NCI-H2196 (cell line): Measurements from ENCODE around the gene ATP6V1F.
A peak's percentile ranks its signal among the peaks of the same experiment; 100 is the strongest.

Experiments
- DNase-seq: peaks from one replicate; lab custom pipeline; 2025; ENCODE audit not compliant: unreplicated experiment; lab: John Stamatoyannopoulos, UW

Gene ATP6V1F

DNA sequence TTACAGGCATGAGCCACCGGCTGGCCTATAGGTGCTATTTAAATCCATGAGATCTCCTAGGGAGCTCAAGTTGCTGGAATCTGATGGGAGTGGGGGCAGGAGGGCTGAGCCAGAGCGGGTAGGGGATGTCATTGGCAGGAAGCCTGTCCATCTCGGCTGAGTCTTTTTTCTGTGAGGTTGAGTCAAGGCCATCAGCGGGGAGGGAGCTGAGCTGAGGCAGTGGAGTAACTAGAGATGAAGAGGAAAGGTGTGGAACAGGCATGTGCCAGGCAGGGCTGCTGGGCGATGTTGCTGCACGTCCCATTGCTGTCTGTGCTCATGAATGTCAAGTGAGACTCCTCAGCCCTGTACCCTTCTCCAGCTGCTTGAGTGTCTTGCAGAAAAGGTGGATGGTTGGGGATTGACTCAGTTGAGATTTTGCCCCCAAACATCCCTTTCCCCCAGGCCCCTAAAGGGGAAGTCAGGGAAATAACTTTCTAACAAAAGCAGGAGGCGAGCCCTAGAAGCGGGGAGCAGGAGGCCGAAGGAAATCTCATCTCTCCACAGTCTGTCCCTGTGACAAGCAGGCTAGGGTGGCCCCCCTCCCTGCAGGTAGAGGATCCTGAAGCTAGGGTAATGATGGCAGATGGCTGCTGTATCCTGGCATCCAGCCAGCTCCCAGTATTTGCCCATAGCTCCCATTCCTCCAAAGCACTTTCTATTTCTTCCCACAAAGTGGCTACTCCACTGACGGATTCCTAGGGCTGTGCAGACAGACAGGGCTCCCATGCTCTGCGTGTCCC is 5.4 kb downstream of the ATP6V1F start:
- DNase-seq, result peak; percentile 56

DNA sequence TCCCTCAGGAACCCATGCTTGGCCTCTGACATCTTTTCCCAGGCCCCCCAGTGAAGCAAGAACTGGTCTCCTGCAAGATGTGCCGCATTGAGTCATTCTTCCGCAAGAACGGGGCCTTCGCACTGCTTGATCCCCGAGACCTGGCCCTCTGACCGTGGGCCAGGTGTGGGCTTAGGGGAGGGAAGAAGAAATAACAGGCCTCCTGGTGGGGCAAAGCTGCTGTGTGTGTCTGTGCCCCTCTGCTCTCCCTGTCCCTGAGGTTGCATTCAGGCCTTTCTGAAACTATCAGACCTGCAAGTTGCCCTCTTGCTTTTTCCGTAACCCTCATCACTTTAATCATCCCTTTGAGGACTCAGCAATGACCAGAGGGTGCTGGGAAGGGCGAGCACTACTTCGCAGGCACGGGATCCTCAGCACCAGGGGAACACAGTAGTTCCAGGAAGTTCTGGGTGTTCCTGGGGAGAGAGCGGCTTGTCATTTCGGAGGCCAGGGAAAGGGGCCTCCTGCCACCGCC is 6.0 kb downstream of the ATP6V1F start:
- no peak for DNase-seq

DNA sequence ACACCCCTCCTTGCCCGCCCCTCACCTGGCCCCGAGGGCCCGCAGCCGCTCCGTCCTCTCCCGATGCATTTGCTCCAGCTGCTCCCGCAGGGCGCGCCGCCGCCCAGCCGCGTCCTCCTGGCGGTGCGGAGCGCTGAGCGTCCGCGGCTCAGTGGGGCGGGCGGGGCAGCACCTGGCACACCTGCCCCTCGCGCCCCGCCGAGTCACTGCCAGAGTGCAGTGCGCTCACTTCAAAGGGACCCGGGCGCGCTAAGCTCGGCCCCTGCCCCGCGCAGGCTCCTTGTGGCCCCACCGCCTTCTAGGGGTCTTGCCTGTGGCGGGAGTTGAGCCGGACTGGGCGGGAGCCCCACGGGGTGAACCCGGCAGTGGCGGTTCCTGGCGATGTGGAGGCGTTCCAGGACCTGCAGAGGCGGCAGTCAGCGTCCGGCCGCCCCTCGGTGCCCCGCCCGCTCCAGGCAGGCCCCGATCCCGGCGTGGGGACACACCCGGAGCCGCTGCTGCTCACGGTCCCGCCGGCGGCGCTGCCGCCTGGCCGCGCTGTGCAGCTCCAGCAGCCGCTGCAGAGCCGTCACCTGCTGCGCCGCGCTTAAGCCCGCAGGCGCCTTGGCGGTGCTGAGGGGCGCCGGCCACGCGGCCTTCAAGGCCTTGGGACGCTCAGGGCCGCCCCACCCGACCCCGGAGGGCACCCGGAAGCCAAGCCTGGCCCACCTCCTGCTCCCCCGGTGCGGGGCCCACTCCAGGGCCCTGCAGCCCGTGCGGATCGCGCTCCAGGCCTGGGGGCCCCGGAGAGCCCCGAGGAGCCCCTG is 6.7 kb downstream of the ATP6V1F start:
- peak; percentile 48 for DNase-seq

DNA sequence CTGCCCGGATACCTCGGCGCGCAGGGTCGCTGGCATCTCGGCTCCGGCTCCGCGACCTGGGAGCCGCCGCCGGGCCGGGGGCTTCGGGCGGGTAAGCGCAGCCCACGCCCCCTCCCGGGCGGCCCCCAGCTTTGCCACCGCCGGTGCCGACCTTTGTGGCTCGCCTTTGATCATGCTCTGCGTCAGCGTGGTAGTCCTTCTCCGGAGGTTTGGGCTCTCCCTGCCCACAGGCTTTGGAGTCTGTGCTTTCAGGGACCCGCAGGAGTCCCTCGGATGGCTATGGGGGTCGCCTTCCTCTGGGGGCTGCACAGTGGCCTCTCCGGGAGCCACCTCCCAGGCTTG is 7.3 kb downstream of the ATP6V1F start:
- no peak for DNase-seq

DNA sequence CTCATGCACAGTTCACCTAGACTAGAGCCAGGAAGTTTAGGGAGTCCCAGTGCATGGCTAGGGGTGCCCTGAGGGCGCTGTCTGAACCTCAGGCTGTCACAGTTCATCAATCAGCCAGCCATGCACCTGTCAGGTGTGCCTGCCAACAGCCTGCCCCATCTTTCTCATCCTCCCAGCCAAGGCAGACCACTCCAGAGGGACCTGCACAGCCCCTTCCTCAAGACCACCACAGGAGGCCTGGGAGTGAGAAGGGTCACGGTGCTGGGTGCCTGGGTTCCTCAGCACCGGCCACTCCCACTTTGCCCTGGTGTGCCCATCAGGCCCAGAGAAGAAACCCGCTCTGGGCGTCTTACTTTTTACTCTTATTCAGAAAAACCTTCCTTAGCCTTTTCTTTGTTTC is 8.4 kb downstream of the ATP6V1F start:
- DNase-seq, result no peak

DNA sequence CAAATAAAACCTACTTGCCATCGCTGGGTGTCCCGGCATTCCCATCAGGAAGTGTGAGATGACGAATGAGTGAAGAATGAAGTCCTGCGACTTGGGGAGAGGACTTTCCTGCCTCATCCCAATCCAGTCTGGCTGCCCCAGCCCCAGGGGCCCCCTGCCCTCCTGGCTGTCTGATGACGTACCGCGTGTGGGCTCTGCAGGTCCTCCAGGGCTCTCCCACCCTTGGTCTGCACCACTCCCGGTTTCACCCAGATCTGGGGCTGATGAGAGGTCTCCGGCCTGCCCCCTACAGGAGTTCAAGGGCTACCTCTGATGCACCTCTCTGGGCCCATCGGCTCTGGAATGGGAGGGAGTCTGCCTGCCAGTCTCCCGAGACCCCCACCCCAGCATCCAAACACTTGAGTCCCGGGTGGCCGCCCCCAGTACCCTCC is 9.8 kb downstream of the ATP6V1F start:
- no peak for DNase-seq

DNA sequence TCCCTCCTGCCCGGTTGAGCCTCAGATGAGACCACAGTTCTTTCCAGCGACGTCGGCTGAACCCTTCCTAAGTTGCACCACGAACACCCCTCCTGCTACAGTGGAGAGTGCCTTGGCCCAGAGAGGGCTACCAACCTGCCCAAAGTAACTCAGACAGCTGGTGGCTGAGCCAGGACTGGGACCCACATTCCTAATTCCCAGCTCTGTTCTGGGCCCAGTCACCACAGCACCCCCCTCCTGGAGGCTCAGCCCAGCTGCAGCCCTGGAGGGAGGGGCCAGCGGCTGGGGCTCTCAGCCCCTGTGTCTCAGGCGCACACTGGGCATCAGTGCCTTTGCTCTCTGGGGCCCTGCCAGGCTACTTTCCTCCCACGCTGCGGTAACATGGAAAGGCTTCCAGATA is 10.6 kb downstream of the ATP6V1F start:
- DNase-seq, result no peak

DNA sequence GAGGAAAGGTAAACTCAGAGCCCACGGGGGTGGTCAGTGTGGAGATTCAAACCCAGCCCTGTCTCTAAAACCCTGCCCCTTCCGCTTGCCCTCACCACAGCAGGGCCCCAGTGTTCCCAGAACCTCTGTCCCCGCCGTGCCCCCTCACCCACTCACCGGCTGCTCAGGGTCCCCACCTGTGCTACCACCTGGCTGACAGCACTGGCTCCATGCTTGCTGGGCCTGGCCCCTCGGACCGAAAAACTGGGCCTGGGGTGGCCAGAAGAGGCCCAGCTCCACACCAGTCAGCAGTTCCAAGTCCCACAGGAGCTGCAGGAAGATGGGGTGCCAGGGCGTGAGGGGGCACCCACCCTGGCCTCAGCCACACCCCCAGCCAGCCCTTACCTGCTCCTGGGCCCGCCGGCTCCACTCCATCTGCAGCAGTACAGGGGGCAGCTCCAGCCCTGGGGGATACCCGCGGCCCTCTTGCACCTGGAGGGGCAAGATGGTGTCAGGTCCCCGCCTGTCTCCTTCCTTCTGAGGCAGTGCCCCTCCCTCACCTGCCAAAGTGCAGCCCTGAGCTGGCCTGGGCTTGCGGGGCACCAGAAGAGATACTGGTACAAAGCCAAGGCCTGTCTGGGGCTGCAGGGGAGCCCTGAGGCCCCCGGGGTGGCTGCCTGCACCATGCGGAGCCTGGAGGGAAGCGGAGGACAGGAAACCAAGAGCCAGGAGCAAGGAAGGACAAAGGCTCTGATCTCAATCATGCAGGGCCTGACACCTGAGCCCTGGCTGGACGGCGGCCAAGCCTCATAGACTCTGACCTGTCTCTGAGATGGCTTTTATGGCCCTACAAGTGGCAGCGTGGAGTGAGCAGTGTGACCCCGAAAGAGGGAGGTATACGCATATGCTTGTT is 11.7 kb downstream of the ATP6V1F start:
- DNase-seq, result peak; percentile 72

DNA sequence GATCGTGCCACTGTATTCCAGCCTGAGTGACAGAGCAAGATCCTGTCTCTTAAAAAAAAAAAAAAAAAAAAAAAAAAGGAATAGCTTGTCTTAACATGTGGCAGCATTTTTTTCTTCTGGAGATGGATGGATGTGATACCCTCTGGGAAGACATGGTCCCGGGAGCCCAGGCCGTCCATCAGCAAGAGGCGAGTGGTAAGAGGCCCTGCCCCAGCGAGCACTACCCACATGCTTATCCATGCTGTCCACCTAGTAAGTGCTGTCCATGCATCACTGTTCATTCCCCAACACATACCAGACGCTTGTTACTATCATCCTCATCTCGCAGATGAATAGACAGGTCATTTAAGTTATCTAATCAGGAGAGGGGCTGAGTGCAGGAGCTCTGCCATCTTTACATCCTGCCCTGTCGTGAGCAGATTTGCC is 12.9 kb downstream of the ATP6V1F start:
- no peak for DNase-seq

DNA sequence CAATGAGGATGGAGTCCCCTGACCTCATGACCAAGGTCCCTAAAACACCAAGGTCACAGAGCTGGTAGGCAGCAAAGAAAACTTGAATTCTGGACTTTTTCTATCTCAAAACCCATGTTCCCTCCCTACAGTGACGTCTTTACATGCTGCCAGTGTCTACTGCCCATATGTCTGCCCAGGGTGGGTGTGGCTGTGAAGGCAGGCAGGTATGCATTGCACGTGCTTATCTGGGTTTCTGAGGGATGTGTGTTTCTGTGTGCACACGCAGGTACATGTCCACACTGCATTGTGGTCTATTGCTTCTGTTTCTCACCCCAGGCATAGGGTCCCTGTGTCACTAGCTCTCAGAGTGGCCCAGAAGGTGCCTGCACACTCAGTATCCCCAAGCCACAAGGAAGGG is 13.5 kb downstream of the ATP6V1F start:
- no peak for DNase-seq

DNA sequence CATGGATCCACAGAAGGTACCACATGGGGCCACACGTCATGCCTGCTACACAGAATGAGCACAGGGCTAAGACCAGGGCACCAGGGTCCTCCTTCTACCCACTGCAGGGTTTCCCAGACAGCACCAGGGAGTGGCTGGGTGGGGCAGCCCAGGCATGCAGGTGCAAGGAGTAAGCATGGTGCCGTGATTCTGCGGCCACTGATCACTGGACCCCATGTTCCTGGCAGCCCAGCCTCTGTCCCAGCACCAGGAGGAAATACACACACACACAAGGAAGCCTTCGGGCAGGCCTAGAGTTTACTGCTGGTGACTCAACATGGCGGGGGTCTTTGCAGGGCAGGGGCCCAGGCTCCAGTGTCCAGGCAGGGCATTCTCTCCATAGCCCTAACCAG is 13.9 kb downstream of the ATP6V1F start:
- DNase-seq, result no peak

DNA sequence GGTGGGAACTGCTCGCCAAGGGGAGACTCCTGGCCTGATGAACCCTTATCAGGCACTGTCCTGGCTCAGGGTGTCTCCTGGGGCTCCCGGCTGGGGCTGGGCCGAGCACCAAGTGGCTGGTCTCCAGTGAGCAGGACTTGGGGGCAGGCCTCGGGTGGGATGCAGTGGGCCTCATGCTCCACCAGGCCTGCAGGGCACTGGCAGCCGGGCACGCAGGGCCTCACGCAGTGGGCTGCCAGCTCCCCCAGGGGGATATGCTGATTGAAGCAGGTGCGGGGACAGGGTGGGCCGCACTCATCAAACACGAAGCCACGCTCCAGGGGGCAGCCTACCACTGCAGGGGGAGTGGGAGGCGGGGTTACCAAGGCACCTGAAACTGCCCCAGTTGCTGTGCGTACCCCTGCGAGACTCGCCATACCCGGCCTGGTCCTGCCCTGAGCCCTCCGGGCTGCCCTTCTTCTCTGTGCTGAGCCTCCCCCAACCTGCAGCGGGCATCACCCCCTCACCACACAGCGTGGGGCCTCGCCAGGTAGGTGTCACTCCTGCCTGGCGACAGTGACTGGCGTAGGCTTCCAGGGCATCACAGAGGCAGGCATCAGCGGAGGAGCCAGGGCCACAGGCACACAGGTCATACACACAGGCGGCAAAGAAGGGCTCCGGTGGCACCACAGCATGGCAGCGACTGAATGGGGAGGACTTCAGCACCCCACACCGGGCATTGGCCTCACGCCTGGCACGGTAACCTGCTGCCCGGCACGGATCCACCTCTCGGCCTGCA is 14.5 kb downstream of the ATP6V1F start:
- DNase-seq, result no peak

DNA sequence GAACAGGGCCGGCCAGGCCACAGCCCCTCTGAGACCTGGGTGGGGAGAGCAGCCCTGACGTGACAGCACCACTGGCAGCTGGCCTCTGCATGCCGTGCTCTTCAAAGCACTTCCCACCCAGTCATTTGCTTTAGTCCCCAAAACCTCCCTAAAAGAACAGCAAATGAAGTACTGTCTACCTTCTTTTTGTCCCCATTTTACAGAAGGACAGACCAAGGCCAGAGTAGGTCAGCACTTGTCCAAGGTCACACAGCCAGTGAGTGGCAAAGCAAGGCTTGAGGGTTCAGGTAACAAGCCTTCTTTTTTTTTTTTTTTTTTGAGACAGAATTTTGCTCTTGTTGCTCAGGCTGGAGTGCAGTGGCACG is 15.1 kb downstream of the ATP6V1F start:
- no peak for DNase-seq

DNA sequence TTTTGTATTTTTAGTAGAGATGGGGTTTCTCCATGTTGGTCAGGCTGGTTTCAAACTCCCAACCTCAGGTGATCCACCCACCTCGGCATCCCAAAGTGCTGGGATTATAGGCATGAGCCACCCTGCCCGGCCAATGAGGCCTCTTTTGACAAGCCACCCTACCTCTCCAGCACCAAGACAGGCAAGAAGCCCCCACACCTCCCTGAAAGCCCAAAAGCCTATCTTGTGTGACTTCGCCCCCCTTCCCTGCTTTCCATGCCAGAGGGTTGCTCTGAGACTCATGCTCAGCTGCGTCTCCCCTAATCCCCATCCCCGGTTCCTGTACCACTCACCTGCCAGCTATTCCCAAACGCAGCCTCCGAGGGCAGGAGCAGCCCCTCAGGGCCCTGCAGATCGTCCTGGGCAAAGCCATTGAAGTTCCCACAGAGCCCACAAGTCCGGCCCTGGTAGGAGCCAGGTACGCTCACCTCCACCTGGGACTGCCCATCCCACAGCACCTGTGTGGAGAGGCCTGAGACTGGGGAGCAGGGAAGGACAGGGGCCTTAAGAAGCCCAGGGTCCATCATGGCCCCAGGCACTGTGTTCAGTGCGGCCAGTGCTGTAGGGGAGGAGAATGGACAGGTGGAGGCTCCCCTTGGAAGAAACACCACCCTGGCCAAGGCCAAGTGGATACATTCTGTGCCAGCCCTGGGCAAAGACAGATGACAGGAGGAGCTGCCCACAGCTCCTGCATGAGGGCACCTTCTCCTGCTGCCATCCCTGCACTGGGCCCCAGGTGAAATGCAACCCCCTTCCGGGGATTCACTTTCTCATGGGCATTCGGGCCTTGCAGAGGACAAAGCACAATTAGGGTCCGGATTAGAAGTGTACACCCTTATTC is 15.8 kb downstream of the ATP6V1F start:
- no peak for DNase-seq

DNA sequence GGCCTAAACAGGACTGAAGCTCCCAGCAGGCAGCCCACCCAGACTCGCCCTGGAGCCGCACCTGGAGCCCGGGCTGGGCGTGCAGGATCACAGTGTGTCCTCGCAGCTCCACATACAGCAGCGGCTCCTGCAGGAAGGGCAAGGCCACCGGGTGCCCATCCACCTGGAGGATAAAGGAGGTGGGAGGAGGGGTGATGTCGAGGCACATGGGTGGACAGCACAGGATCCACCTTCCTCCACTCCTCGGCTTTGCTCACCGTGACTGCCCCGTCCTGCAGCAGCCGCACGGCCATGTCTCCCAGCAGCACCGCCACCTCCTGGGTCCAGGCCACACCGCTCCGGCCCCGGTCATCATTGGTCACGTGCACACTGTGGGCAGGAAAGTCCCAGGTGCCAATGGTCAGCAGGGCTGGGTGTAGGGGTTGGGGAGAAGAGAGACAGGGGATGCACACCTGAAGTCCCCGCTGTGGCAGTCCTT is 16.8 kb downstream of the ATP6V1F start:
- DNase-seq, result no peak

DNA sequence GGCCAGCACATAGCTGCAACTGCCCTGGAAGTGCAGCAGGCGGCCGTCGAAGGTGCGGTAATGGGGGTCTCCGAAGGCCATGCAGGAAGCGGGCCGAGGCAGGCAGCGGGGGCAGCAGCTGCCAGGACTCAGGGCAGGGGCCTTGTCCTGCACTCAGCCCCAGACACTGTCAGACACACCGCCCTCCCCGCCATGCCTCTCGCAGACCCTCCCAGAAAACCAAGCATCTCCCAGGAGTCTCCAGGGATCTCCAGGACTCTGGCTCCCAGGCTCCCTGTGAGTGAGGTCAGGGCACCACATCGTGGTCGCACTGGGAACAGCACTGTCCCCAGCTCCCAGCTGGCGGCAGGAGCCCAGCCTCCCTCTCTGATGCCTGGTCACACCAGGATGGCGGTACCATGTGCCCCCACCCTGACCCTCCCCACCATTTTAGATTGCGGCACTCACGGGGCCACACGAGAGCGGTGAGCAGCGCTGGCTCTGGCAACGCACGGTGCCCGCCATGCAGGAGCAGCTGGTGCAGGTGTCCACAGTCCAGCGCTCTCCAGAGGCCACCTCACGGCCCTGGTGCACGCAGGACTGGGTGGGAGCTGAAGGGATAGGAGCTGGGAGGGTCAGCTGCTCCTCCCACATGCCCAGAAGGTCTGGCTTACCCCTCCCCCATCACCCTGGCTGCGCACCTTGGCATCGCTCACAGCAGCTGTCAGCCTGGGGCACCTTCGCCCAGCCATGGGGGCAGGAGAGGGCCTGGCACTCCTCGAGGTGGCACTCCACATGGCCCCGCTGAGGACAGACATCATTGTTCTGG is 17.5 kb downstream of the ATP6V1F start:
- peak; percentile 81 for DNase-seq

DNA sequence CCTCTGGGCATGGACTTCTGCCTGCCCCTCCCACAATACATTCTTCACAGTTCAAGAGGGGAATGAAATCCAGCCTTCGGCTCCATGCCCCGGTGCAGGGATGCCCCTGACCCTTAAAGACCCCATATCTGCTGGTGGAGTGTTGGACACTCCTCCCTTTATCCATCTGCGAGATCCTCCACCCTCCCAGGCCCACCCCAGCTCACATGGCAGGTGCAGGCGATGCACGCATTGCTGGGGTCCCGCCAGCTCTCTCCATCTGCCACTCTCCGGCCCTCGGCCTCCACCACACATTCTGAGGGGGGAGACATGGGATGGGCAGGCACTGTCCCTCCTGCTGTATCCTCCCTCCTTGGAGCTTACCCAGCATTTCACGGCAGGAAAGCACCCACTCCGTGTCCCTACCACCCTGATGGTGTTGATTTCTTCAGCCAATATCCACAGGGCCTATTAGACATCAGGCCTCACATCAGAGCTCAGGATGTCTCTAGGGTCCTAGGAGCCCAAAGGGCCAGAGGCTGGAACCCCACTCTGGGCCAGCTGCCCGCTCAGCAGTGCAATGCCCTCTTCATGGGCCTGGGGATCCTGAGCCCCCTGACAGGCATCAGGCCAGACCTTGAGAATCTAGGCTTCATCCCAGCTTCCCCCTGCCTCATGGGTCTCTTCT is 18.3 kb downstream of the ATP6V1F start:
- no peak for DNase-seq

DNA sequence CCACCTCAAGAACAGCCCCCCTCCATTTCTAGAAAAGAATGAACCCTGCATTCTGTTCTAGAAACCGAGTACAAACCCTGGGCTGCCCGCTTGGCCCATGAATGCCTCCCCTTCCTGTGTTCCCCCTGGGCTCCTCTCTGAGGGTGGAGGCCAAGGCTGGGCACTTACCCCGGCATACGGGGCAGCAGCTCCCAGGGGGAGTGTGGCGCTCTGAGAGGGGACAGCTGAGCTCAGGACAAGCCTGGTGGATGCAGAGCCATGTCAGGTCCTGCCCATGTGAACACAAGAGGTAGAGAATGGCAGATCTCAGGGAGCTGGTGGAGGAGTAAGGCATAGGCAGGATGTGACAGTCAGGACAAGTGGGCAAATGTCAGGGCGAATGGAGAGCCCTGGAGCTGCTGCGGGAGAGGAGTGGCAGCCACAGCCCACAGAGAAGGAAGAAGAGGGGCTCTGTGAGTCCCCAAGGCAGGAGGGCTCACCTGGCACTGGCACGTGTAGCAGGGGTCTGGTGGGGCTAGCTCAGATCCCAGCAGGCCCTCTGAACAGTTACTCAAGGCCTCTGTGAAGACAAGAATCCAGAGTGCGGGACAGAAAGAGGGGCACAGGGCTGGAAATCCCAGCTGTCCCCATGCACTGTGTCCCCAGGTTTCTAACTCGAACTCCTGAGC is 18.9 kb downstream of the ATP6V1F start:
- DNase-seq, result no peak
